A673 (cell line): ENCODE measurements around the gene CXXC4.

Experiments used
- EZH2 ChIP-seq: fragments of 200-600 bp; sonication (generic); IDR thresholded peaks from 2 replicates; pipeline ENCODE4 v1.6.1; 2017; ENCODE audit warnings: borderline replicate concordance, low read depth, mild to moderate bottlenecking, mixed read lengths, antibody characterized with exemption, low read length; ENCODE audit not compliant: poor library complexity, severe bottlenecking
- TF ChIP-seq, protein P1 (sequence below): fragments of 300-800, 200-600 bp; sonication (generic); conservative IDR thresholded peaks from 2 replicates; pipeline ENCODE4 v1.5.1; 2017; ENCODE audit warnings: low read depth, mild to moderate bottlenecking, antibody characterized with exemption, low read length, moderate library complexity, mixed read lengths

DNA sequence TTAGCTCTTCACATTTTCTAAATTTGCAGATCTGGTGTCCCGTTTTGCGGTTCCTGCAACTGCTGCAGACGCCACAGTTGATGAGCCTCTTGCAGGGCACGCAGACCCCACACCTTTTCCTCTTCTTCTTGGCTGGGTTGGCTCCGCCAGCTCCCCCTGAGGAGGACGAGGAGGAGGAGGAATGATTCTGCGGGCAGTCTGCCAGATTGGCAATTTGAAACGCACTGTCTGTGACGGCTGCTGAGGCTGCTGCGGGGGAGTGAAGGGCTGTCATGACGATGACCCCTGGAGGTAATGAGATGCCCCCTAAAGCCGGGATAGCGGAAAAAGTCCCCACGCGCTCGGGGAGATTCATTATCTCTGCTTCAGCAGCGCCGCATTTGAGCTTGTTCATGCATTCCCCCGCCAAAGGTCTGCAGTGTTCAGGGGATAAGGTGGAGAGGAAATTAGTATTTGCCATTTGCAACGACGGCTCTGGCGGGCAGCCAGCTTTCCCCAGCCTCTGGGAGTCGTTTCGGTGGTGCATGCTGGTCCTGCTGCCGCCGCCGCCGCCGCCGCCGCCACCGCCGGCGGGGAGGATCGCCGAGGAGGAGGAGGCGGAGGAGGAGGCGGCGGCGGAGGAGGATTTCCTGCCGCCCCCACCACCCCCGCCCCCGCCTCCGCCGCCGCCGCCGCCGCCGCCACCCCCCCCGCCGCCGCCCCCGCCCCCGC lies 3.8 kb downstream of the CXXC4 start:
- TF ChIP-seq, protein P1, sequence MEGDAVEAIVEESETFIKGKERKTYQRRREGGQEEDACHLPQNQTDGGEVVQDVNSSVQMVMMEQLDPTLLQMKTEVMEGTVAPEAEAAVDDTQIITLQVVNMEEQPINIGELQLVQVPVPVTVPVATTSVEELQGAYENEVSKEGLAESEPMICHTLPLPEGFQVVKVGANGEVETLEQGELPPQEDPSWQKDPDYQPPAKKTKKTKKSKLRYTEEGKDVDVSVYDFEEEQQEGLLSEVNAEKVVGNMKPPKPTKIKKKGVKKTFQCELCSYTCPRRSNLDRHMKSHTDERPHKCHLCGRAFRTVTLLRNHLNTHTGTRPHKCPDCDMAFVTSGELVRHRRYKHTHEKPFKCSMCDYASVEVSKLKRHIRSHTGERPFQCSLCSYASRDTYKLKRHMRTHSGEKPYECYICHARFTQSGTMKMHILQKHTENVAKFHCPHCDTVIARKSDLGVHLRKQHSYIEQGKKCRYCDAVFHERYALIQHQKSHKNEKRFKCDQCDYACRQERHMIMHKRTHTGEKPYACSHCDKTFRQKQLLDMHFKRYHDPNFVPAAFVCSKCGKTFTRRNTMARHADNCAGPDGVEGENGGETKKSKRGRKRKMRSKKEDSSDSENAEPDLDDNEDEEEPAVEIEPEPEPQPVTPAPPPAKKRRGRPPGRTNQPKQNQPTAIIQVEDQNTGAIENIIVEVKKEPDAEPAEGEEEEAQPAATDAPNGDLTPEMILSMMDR: no peak
- TF ChIP-seq EZH2: no peak
